ENCODE data around the gene GALNT10. TPM values are rescaled to one million over a fixed set of nuclear protein-coding genes. Genes with fewer than 3 reads are reported as not detected.

GALNT10 gene
- total and polyA plus RNA-seq, 10 of the 15 experiments (the other 5 are each of a cell fraction or from before 2014, with no cell fraction given): 3.9 to 35.4 (median 15.5) TPM

DNA sequence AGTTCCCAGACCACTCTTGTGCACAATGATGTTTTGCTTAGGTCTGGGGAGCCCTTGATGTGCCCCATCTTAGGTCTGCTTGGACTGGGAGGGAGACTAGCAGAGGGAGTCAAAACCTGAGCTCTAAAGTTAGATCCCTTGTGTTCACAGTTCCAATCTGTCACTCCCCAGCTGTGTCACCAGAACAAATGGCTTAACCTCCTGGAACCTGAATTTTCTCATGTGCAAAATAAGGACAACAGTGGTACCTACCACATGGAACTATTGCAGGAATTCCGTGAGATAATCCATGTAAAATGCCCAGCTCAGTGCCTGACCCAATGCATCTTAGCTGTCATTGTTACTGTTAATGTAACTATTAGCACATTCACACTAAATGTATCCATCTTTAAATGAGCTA is 45.5 kb downstream of the GALNT10 start:
- H3K27ac ChIP-seq (ENCODE audit: control insufficient read depth, insufficient read depth): no peak overlapping the region
- TF ChIP-seq, protein P1, sequence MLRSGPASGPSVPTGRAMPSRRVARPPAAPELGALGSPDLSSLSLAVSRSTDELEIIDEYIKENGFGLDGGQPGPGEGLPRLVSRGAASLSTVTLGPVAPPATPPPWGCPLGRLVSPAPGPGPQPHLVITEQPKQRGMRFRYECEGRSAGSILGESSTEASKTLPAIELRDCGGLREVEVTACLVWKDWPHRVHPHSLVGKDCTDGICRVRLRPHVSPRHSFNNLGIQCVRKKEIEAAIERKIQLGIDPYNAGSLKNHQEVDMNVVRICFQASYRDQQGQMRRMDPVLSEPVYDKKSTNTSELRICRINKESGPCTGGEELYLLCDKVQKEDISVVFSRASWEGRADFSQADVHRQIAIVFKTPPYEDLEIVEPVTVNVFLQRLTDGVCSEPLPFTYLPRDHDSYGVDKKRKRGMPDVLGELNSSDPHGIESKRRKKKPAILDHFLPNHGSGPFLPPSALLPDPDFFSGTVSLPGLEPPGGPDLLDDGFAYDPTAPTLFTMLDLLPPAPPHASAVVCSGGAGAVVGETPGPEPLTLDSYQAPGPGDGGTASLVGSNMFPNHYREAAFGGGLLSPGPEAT (IDR thresholded peaks at IDR 0.05; ENCODE audit: low read depth): no peak
- intact Hi-C loops (cut with micrococcal nuclease; ENCODE audit: unreplicated experiment): loop anchor here (2.0 to 5.0 kb wide), 2 partner anchors 146 to 163 kb away; no protein-coding TSS in a partner anchor
- ATAC-seq: no peak
- POLR2A ChIA-PET: interaction anchor here (1.3 to 1.5 kb wide), 2 partner anchors 30 to 164 kb away, joined by 3 read pairs; no protein-coding TSS in a partner anchor
- no peak overlapping the region for H2AFZ ChIP-seq (ENCODE audit: control insufficient read depth, low read depth, low read length)
- no peak overlapping the region for H3K9ac ChIP-seq (ENCODE audit: control insufficient read depth, insufficient read depth, low read length)
- no peak for FAIRE-seq
- H3K36me3 ChIP-seq (ENCODE audit: control insufficient read depth in 2 of 2, insufficient read depth in 2 of 2, low read length in 1 of 2): no peaks in the 10 kb centered on the region
- H3K4me1 ChIP-seq (ENCODE audit: control insufficient read depth, insufficient read depth, low read length): peaks cover 42% of the 10 kb centered on the region
- peaks cover 2% of the 10 kb centered on the region; the same call in 1 of the 3 replicates for H3K9me3 ChIP-seq (replicated peaks; ENCODE audit: control insufficient read depth, insufficient read depth, low read length)
- no peak for DNase-seq (ENCODE audit: low read depth, low spot score)
- no peak overlapping the region for H3K4me3 ChIP-seq
- SMC1A ChIA-PET (ENCODE audit: uncharacterized antibody, unreplicated experiment): interaction anchor here (0.8 to 11.2 kb wide), 19 partner anchors 9 to 230 kb away, joined by 3 to 97 read pairs (median 7); partner anchors contain the start of gene GALNT10
- CTCF ChIA-PET: interaction anchor here (0.6 to 5.6 kb wide), 20 partner anchors 9 to 262 kb away, joined by 3 to 52 read pairs (median 5); partner anchors contain the start of gene GALNT10
- H3K79me2 ChIP-seq (ENCODE audit: control insufficient read depth, insufficient read depth, low read length): peaks cover 6% of the 10 kb centered on the region
- no peaks in the 10 kb centered on the region for H3K27me3 ChIP-seq (replicated peaks in 1 of 2; ENCODE audit: control insufficient read depth in 2 of 2, insufficient read depth in 2 of 2, low read length in 1 of 2)
- in situ Hi-C loops (cut with MboI): no loop called here
- RAD21 ChIA-PET (ENCODE audit: unreplicated experiment): interaction anchor here (0.9 to 3.0 kb wide), 12 partner anchors 20 to 261 kb away, joined by 3 to 31 read pairs (median 9); partner anchors contain the start of gene GALNT10
- no peaks in the 10 kb centered on the region for H4K20me1 ChIP-seq (ENCODE audit: control insufficient read depth, insufficient read depth)
- WGBS (ENCODE audit: insufficient coverage, insufficient replicate concordance, low lambda C conversion rate, missing lambda C conversion rate): 100% methylated on average over 1 of the region's 1 CpG
- H3K4me2 ChIP-seq (ENCODE audit: control insufficient read depth, insufficient read depth): no peak overlapping the region
- BruUV-seq (replicated peaks): no TSS peak
